ENCODE measurements around the gene TTC19. TPM values are rescaled to one million over a fixed set of nuclear protein-coding genes. Genes with fewer than 3 reads are reported as not detected.
A peak's percentile ranks its signal among the peaks of the same experiment; 100 is the strongest.

The TTC19 gene
- total RNA-seq, 1 experiment from 2014 or later, result 28.4 TPM

DNA sequence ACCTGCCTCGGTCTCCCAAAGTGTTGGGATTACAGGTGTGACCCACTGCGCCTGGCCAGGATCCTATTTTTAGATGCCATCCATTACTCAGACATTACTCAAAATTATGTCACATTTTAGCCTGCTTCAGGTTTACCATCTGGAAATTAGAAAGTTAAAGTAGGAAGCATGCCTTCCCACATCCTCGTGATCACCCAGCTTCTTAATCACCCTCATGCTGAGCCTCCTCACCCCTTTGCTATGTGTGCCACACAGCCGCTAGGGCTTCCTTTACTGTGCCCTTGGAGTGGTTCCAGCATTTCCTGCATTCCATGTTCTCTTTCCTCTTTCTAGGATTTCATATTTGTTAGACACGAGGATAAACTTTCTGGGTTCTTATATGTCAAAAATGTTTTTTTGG is 45.4 kb upstream of the TTC19 start:
- DNase-seq (ENCODE audit: low read depth, low spot score) (peak; percentile 98), ATAC-seq (peak; percentile 31)
- TF ChIP-seq, protein P1, sequence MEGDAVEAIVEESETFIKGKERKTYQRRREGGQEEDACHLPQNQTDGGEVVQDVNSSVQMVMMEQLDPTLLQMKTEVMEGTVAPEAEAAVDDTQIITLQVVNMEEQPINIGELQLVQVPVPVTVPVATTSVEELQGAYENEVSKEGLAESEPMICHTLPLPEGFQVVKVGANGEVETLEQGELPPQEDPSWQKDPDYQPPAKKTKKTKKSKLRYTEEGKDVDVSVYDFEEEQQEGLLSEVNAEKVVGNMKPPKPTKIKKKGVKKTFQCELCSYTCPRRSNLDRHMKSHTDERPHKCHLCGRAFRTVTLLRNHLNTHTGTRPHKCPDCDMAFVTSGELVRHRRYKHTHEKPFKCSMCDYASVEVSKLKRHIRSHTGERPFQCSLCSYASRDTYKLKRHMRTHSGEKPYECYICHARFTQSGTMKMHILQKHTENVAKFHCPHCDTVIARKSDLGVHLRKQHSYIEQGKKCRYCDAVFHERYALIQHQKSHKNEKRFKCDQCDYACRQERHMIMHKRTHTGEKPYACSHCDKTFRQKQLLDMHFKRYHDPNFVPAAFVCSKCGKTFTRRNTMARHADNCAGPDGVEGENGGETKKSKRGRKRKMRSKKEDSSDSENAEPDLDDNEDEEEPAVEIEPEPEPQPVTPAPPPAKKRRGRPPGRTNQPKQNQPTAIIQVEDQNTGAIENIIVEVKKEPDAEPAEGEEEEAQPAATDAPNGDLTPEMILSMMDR (IDR thresholded peaks at IDR 0.05), result no peak
- no peak for TF ChIP-seq SIN3A (IDR thresholded peaks at IDR 0.05; ENCODE audit: borderline replicate concordance, insufficient read depth, low read depth, low read length)
- 0 out of 2 replicates have a peak, but pooled peaks have one; percentile 25 for TF ChIP-seq POLR2AphosphoS5 (IDR thresholded peaks at IDR 0.05; ENCODE audit: low read depth, low read length)
- peak overlapping the region; percentile 90 for H3K27ac ChIP-seq (ENCODE audit: low read length)
- no peaks in the 10 kb centered on the region for H3K27me3 ChIP-seq (ENCODE audit: control insufficient read depth, insufficient read depth, low read length)
- no peak overlapping the region for H3K4me3 ChIP-seq (ENCODE audit: low read depth in 2 of 2, low read length in 2 of 2)
- H3K36me3 ChIP-seq (ENCODE audit: control insufficient read depth, insufficient read depth, low read length), result no peaks in the 10 kb centered on the region
- ChIA-PET CTCF (interaction anchor here (0.6 kb wide), 1 partner anchor 78 kb away, joined by 6 read pairs; no protein-coding TSS in a partner anchor), POLR2A (no interaction called here)
- H3K4me1 ChIP-seq (ENCODE audit: control insufficient read depth, insufficient read depth, low read length), result peaks cover 86% of the 10 kb centered on the region
- no TSS peak for BruUV-seq (replicated peaks)
- in situ Hi-C loops (cut with HindIII; ENCODE audit: low pct_unique_long_range_greater_than_20kb, low sequenced_read_pairs), result no loop called here
- intact Hi-C loops (cut with micrococcal nuclease; ENCODE audit: unreplicated experiment), result no loop called here
- no peaks in the 10 kb centered on the region for H3K9me3 ChIP-seq (ENCODE audit: control insufficient read depth, insufficient read depth, low read depth, low read length)

DNA sequence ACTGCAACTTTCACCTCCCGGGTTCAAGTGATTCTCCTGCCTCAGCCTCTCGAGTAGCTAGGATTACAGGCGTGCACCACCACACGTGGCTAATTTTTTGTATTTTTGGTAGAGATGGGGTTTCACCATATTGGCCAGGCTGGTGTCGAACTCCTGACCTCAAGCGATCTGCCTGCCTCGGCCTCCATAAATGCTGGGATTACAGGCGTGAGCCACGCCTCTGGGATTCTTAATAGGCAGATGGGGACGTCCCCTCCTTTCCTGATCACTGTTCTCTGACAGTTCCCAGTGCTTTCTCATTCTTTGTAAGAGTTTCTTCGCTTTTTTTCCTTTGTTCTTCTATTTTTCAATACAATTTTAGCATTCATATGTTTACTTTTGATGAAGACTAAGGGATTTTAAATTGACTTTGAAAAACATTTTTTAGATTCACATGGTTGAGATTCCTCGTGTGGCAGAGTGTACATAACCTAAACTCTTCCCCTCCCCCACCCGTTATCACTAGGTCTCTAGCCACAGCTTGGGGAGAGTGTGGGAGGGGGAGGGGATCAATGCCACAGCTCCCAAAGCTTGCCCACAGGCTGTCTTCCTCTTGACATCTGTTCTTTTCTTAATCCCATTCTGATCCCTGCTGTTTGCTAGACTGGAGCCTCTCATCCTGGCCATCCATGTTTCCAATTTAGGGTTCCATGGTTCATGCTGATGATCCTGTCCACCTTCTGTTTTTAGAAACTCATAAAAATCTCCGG is 43.7 kb upstream of the TTC19 start:
- no TSS peak for BruUV-seq (replicated peaks)
- intact Hi-C loops (cut with micrococcal nuclease; ENCODE audit: unreplicated experiment) (no loop called here), in situ Hi-C loops (cut with HindIII; ENCODE audit: low pct_unique_long_range_greater_than_20kb, low sequenced_read_pairs) (no loop called here)
- no peaks in the 10 kb centered on the region for H3K27me3 ChIP-seq (ENCODE audit: control insufficient read depth, insufficient read depth, low read length)
- H3K36me3 ChIP-seq (ENCODE audit: control insufficient read depth, insufficient read depth, low read length), result no peaks in the 10 kb centered on the region
- H3K4me1 ChIP-seq (ENCODE audit: control insufficient read depth, insufficient read depth, low read length), result peaks cover 80% of the 10 kb centered on the region
- DNase-seq (ENCODE audit: low read depth, low spot score) (no peak), ATAC-seq (no peak)
- ChIA-PET POLR2A (no interaction called here), CTCF (no interaction called here)
- H3K9me3 ChIP-seq (ENCODE audit: control insufficient read depth, insufficient read depth, low read depth, low read length), result no peaks in the 10 kb centered on the region
- H3K4me3 ChIP-seq (ENCODE audit: low read depth in 2 of 2, low read length in 2 of 2), result no peak overlapping the region
- peak overlapping the region; percentile 98 for H3K27ac ChIP-seq (ENCODE audit: low read length)
- TF ChIP-seq SIN3A (IDR thresholded peaks at IDR 0.05; ENCODE audit: borderline replicate concordance, insufficient read depth, low read depth, low read length) (no peak), POLR2AphosphoS5 (IDR thresholded peaks at IDR 0.05; ENCODE audit: low read depth, low read length) (no peak), TCF7L2 (IDR thresholded peaks at IDR 0.05; ENCODE audit: low read depth, low read length) (no peak)
- TF ChIP-seq, protein P2, sequence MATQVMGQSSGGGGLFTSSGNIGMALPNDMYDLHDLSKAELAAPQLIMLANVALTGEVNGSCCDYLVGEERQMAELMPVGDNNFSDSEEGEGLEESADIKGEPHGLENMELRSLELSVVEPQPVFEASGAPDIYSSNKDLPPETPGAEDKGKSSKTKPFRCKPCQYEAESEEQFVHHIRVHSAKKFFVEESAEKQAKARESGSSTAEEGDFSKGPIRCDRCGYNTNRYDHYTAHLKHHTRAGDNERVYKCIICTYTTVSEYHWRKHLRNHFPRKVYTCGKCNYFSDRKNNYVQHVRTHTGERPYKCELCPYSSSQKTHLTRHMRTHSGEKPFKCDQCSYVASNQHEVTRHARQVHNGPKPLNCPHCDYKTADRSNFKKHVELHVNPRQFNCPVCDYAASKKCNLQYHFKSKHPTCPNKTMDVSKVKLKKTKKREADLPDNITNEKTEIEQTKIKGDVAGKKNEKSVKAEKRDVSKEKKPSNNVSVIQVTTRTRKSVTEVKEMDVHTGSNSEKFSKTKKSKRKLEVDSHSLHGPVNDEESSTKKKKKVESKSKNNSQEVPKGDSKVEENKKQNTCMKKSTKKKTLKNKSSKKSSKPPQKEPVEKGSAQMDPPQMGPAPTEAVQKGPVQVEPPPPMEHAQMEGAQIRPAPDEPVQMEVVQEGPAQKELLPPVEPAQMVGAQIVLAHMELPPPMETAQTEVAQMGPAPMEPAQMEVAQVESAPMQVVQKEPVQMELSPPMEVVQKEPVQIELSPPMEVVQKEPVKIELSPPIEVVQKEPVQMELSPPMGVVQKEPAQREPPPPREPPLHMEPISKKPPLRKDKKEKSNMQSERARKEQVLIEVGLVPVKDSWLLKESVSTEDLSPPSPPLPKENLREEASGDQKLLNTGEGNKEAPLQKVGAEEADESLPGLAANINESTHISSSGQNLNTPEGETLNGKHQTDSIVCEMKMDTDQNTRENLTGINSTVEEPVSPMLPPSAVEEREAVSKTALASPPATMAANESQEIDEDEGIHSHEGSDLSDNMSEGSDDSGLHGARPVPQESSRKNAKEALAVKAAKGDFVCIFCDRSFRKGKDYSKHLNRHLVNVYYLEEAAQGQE (IDR thresholded peaks at IDR 0.05; ENCODE audit: insufficient read depth in 1 of 2, low read depth in 2 of 2, low read length in 1 of 2), result no peak

DNA sequence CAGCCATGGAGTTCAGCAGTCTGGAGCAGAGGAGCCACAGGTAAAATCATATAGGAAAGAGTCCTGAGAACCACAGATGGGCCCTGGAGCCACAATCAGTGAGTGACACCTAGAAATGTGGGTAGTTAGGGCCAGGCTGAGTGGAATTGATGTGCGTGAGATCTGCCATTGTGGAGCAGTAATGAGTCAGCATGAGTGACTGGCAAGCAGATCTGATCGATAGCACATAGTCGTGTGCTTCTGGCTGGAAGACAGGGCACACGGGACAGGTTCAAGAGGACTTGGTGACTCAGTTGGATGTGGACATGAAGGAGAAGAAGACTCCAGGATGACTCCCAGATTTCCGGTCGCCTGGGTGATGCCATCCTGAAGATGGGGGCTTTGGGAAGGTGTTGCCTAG is 42.4 kb upstream of the TTC19 start:
- DNase-seq (ENCODE audit: low read depth, low spot score) (no peak), ATAC-seq (peak; percentile 46; the same call in 1 of the 2 replicates)
- ChIA-PET POLR2A (interaction anchor here (0.6 kb wide), 1 partner anchor 481 kb away, joined by 5 read pairs; no protein-coding TSS in a partner anchor), CTCF (no interaction called here)
- TF ChIP-seq, protein P1 (IDR thresholded peaks at IDR 0.05), result no peak
- TF ChIP-seq SIN3A (IDR thresholded peaks at IDR 0.05; ENCODE audit: borderline replicate concordance, insufficient read depth, low read depth, low read length) (no peak), POLR2AphosphoS5 (IDR thresholded peaks at IDR 0.05; ENCODE audit: low read depth, low read length) (no peak), TCF7L2 (IDR thresholded peaks at IDR 0.05; ENCODE audit: low read depth, low read length) (no peak)
- TF ChIP-seq, protein P2 (IDR thresholded peaks at IDR 0.05; ENCODE audit: insufficient read depth in 1 of 2, low read depth in 2 of 2, low read length in 1 of 2), result no peak
- no peaks in the 10 kb centered on the region for H3K9me3 ChIP-seq (ENCODE audit: control insufficient read depth, insufficient read depth, low read depth, low read length)
- no peaks in the 10 kb centered on the region for H3K27me3 ChIP-seq (ENCODE audit: control insufficient read depth, insufficient read depth, low read length)
- H3K27ac ChIP-seq (ENCODE audit: low read length), result peak overlapping the region; percentile 98
- intact Hi-C loops (cut with micrococcal nuclease; ENCODE audit: unreplicated experiment) (no loop called here), in situ Hi-C loops (cut with HindIII; ENCODE audit: low pct_unique_long_range_greater_than_20kb, low sequenced_read_pairs) (no loop called here)
- H3K4me3 ChIP-seq (ENCODE audit: low read depth in 2 of 2, low read length in 2 of 2), result peak overlapping the region in 1 of 2 experiments; percentile 24; a peak in 1 of 4 replicates
- no TSS peak for BruUV-seq (replicated peaks)
- peaks cover 75% of the 10 kb centered on the region for H3K4me1 ChIP-seq (ENCODE audit: control insufficient read depth, insufficient read depth, low read length)
- no peaks in the 10 kb centered on the region for H3K36me3 ChIP-seq (ENCODE audit: control insufficient read depth, insufficient read depth, low read length)

Data from Panc1 (cell line).